Lung (tissue), 12 donors: ENCODE data around the gene DENND1A. TPM values are rescaled to one million over a fixed set of nuclear protein-coding genes. Genes with fewer than 3 reads are reported as not detected.
A peak's percentile ranks its signal among the peaks of the same experiment; 100 is the strongest.

Source experiments
- ATAC-seq: fragments of 200-7000 bp; cut with Tn5 transposase; one replicate; pipeline ENCODE4 v1.9.1; 2020; ENCODE audit warnings: moderate number of reproducible peaks; ENCODE audit not compliant: insufficient read depth, low FRiP score
- DNase-seq, 3 donors: peaks; one replicate each; pipeline ENCODE4 v3.0.0-alpha.2; 2013 to 2017
- H3K27ac ChIP-seq, 2 donors: one replicate each; pipeline ENCODE4 v1.5.1; 2013; ENCODE audit warnings: mild to moderate bottlenecking in 2 of 2, moderate library complexity in 2 of 2, control low read depth in 1 of 2, inconsistent platforms in 1 of 2, low read depth in 1 of 2, low read length in 1 of 2
- H3K27me3 ChIP-seq, 3 donors: one replicate each; pipeline ENCODE4 v1.5.1; 2013; ENCODE audit warnings: low read length in 2 of 3; ENCODE audit not compliant: control insufficient read depth in 3 of 3, insufficient read depth in 3 of 3
- H3K36me3 ChIP-seq, 4 donors: one replicate each; pipeline ENCODE4 v1.5.1; 2013; ENCODE audit warnings: low read length in 4 of 4, mild to moderate bottlenecking in 1 of 4, moderate library complexity in 1 of 4; ENCODE audit not compliant: control insufficient read depth in 4 of 4, insufficient read depth in 4 of 4
- H3K4me1 ChIP-seq, 5 donors: one replicate each; pipeline ENCODE4 v1.5.1; 2013; ENCODE audit warnings: low read length in 5 of 5, mild to moderate bottlenecking in 2 of 5, moderate library complexity in 1 of 5; ENCODE audit not compliant: control insufficient read depth in 5 of 5, insufficient read depth in 5 of 5
- H3K4me3 ChIP-seq: one replicate; pipeline ENCODE4 v1.5.1; 2013; ENCODE audit warnings: mild to moderate bottlenecking, control low read depth, moderate library complexity
- H3K9ac ChIP-seq, 2 donors: one replicate each; pipeline ENCODE4 v1.5.1; 2013; ENCODE audit warnings: low read length in 2 of 2, control low read depth in 1 of 2; ENCODE audit not compliant: insufficient read depth in 1 of 2
- H3K9me3 ChIP-seq, 4 donors: one replicate each; pipeline ENCODE4 v1.5.1; 2013; ENCODE audit warnings: low read length in 3 of 4, mild to moderate bottlenecking in 1 of 4, moderate library complexity in 1 of 4; ENCODE audit not compliant: control insufficient read depth in 4 of 4, insufficient read depth in 3 of 4
- WGBS, 2 donors: extraction: QIAGEN DNeasy Blood & Tissue Kit; methylation state at CpG; one replicate each; pipeline ENCODE4 v1.1.7; 2013; 5-methylcytosine and 5-hydroxymethylcytosine counted together
- polyA plus RNA-seq, 2 donors: library from polyadenylated mRNA; stranded (reverse); fragments of 200-250 nt; gene quantifications; one replicate each; pipeline ENCODE4 v1.2.1, GENCODE V29; 2013
- total RNA-seq, 2 donors: library from RNA; depleted of rRNA in 1 of 2; stranded (reverse); fragments of >200 nt in 1 of 2; gene quantifications; one replicate each; pipeline ENCODE4 v1.2.1, GENCODE V29; 2014 to 2021
- TF ChIP-seq, protein P1 (sequence below): IDR thresholded peaks from 2 replicates; pipeline ENCODE4 v1.5.1; 2012; ENCODE audit warnings: mild to moderate bottlenecking; ENCODE audit errors: control extremely low read depth, extremely low read depth
- donor health status: control.
- donor health status: control.
- donor health status: Bipolar disorder and iron deficiency.
- donor health status: healthy.
- donor health status: DM: yes; HTN: yes; CAD: no.

DENND1A gene
- total and polyA plus RNA-seq, 4 donors, result 5.7 to 29.8 (median 14.5) TPM

DNA sequence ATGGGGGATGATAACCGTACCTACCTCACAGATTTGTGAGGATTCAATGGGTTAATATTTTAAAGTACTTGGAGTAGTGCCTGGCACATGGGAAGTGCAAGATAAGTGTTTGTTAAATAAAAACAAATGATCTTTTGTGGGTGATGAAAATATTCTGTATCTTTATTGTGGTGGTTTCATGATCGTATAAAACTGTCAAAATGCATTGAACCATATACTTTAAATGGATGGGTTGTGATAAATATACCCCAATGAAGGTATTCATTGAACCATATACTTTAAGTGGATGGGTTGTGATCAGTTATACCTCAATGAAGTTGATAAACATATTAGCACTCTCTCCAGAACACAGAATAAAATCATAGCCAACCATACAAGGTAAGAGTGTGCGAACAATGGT lies 339.4 kb downstream of the DENND1A start:
- ATAC-seq (no peak), DNase-seq (no peak)
- Histone ChIP-seq H3K27me3 (no peaks in the 10 kb centered on the region), H3K27ac (no peak overlapping the region), H3K36me3 (peaks cover 0 to 1% (median 0%) of the 10 kb centered on the region in 4 donors), H3K4me3 (no peak overlapping the region), H3K4me1 (peaks cover 0 to 8% (median 0%) of the 10 kb centered on the region in 5 donors), H3K9me3 (peaks cover 0 to 8% (median 3%) of the 10 kb centered on the region in 4 donors), H3K9ac (no peak overlapping the region)
- TF ChIP-seq, protein P1, sequence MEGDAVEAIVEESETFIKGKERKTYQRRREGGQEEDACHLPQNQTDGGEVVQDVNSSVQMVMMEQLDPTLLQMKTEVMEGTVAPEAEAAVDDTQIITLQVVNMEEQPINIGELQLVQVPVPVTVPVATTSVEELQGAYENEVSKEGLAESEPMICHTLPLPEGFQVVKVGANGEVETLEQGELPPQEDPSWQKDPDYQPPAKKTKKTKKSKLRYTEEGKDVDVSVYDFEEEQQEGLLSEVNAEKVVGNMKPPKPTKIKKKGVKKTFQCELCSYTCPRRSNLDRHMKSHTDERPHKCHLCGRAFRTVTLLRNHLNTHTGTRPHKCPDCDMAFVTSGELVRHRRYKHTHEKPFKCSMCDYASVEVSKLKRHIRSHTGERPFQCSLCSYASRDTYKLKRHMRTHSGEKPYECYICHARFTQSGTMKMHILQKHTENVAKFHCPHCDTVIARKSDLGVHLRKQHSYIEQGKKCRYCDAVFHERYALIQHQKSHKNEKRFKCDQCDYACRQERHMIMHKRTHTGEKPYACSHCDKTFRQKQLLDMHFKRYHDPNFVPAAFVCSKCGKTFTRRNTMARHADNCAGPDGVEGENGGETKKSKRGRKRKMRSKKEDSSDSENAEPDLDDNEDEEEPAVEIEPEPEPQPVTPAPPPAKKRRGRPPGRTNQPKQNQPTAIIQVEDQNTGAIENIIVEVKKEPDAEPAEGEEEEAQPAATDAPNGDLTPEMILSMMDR, result no peak
- 85 to 93% methylated on average over 3 of the region's 3 CpGs for WGBS, 2 donors

DNA sequence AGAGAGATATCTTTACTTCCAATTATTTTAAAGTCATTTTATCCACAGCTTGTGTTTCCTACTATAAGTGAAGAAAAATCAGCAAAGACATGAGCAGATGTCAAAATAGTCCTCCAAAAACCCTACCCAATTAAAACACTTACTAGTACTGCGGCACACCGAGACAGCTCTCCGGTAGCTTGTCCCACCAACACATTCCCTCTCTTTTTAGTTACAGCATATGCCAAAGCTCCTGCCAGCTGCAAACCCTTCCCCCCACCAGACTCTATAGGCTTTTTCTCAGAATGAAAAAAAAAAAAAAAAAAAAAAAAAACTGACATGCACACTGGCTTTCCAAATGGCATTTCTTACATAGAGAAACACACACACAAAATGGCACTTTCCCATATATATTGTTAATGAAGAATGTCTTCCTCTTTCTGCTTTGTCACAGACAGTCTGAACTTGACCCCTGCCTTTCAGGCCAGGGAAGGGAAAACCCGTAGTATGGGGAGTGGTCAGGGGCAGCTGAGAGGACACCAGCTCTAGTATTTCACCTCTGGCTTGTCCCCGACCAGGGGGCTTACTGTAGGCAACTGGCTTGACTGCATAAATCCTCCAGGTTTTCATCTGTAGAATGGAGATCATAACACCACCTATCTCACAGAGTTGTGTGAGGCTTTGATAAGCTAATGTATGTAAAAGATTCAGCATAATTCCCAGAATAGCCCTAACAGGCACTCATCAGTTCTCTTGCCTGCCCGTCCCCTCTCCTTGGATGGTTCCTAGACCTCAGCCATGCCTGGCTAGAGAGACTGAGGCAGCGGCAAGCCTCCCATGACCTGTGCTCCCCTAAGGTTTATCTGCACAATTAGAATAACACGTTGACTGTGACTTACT lies 340.3 kb downstream of the DENND1A start:
- DNase-seq (no peak), ATAC-seq (no peak)
- H3K9ac ChIP-seq, result no peak overlapping the region
- 85 to 91% methylated on average over 8 of the region's 8 CpGs for WGBS, 2 donors
- H3K9me3 ChIP-seq, result peaks cover 0 to 8% (median 3%) of the 10 kb centered on the region in 4 donors
- no peak overlapping the region for H3K4me3 ChIP-seq
- H3K27ac ChIP-seq, result no peak overlapping the region
- H3K36me3 ChIP-seq, result no peaks in the 10 kb centered on the region
- peaks cover 0 to 9% (median 0%) of the 10 kb centered on the region in 5 donors for H3K4me1 ChIP-seq
- TF ChIP-seq, protein P1, result no peak
- no peaks in the 10 kb centered on the region for H3K27me3 ChIP-seq

DNA sequence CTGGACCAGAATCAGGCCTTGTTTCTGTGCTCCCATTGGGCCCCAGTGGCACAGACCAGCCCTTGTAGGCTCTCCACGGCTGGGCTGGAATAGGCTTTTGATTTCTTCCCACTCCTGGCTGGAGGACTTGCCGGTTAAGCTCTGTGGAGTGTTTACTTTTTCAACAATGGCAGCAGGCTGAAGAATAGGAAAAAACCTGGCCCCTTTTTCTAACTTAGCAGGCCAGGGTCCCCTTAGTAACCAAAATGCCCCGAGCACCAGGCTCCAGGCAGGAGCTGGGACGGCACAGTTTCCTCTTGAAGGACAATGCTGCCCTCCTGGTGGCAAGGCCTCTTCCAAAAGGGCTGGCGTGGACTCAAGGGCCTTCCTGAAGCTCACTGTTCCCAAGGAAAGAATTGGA lies 343.7 kb downstream of the DENND1A start:
- peak; percentile 52 to 70 (median 56) for DNase-seq

More for the DNA sequence above, 343.7 kb downstream of the DENND1A start:
- TF ChIP-seq, protein P1, result no peak
- WGBS, 2 donors, result 77 to 87% methylated on average over 5 of the region's 5 CpGs
- no peak for ATAC-seq
- Histone ChIP-seq H3K9ac (no peak overlapping the region), H3K36me3 (peaks cover 0 to 2% (median 0%) of the 10 kb centered on the region in 4 donors), H3K27ac (no peak overlapping the region), H3K4me3 (no peak overlapping the region), H3K4me1 (peaks cover 0 to 8% (median 0%) of the 10 kb centered on the region in 5 donors), H3K9me3 (peaks cover 0 to 7% (median 3%) of the 10 kb centered on the region in 4 donors), H3K27me3 (no peaks in the 10 kb centered on the region)
